Body of pancreas (tissue), 4 donors: Measurements from ENCODE around the gene ADPRHL1.
"Not testable (repeated sequence)": the region's sequence is repeated elsewhere in the genome, so short reads cannot be mapped to it uniquely, and the experiment has no call there.

ENCODE experiments used
- POLR2A ChIP-seq, 3 donors: fragments of 450-650 bp; IDR thresholded peaks; one replicate each; pipeline ENCODE4 v1.6.1; 2016; ENCODE audit warnings: antibody characterized with exemption in 3 of 3, mild to moderate bottlenecking in 2 of 3
- TF ChIP-seq, protein P1 (sequence below), 7 experiments: fragments of 450-650 bp in 4 of 7; fragments of 200-600 bp in 3 of 7; sonication (generic) in 3 of 7; IDR thresholded peaks; one replicate each; pipeline ENCODE4 v1.5.1; 2016 to 2019; ENCODE audit warnings: antibody characterized with exemption in 7 of 7

DNA sequence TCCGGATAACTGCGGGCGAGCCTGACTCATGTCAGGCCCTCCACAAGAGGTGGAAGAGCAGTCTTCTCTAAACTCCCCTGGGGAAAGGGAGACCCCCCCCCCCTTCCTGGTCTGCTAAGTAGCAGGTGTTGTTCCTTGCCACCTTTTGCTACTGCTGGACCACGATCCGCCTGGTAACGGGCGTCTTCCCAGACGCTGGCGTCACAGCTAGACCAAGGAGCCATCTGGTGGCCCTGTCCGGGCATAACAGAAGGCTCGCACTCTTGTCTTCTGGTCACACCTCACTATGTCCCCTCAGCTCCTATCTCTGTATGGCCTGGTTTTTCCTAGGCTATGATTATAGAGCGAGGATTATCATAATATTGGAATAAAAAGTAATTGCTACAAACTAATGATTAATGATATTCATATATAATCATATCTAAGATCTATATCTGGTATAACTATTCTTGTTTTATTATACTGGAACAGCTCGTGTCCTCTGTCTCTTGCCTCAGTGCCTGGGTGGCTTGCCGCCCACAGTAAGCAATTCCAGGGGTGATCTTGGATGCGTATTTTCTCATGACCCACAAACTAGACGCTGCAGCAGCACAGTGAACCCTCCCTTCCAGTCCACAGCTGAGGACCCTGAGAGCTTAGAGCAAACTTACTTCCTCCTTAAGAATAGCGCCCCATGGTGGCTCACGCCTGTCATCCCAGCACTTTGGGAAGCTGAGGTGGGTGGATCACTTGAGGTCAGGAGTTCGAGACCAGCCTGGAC, 2.2 kb downstream of the ADPRHL1 start:
- not testable (repeated sequence) for TF ChIP-seq POLR2A (IDR thresholded peaks at IDR 0.05)
- TF ChIP-seq, protein P1, sequence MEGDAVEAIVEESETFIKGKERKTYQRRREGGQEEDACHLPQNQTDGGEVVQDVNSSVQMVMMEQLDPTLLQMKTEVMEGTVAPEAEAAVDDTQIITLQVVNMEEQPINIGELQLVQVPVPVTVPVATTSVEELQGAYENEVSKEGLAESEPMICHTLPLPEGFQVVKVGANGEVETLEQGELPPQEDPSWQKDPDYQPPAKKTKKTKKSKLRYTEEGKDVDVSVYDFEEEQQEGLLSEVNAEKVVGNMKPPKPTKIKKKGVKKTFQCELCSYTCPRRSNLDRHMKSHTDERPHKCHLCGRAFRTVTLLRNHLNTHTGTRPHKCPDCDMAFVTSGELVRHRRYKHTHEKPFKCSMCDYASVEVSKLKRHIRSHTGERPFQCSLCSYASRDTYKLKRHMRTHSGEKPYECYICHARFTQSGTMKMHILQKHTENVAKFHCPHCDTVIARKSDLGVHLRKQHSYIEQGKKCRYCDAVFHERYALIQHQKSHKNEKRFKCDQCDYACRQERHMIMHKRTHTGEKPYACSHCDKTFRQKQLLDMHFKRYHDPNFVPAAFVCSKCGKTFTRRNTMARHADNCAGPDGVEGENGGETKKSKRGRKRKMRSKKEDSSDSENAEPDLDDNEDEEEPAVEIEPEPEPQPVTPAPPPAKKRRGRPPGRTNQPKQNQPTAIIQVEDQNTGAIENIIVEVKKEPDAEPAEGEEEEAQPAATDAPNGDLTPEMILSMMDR (IDR thresholded peaks at IDR 0.05), result peak in 6 of 7 experiments; percentile 17 to 70 (median 54)
